ENCODE data around the gene TPTE. TPM values are rescaled to one million over a fixed set of nuclear protein-coding genes. Genes with fewer than 3 reads are reported as not detected.
"Not testable (repeated sequence)": the region's sequence is repeated elsewhere in the genome, so short reads cannot be mapped to it uniquely, and the experiment has no call there.

Gene TPTE
- total and polyA plus RNA-seq, 9 of the 15 experiments (the other 6 are each of a cell fraction or from before 2014, with no cell fraction given): 0.59 to 4.4 (median 2.4) TPM

GRCh38 chr21:10627316-10627863 is 106.0 kb downstream of the TPTE start:
- ChIA-PET POLR2A (no interaction called here), CTCF (ENCODE audit: low intra/inter-chr PET ratio) (no interaction called here)
- H3K27me3 ChIP-seq (ENCODE audit: control insufficient read depth in 2 of 2, insufficient read depth in 2 of 2, low read length in 2 of 2): peaks cover 0 to 3% of the 10 kb centered on the region in 2 experiments; a peak in 1 of 5 replicates
- no peak overlapping the region for H3K4me3 ChIP-seq
- no peaks in the 10 kb centered on the region for H3K9me1 ChIP-seq (ENCODE audit: control insufficient read depth, insufficient read depth, low read length)
- intact Hi-C loops (cut with micrococcal nuclease) (no loop called here), in situ Hi-C loops (cut with MboI) (no loop called here)
- no peak for TF ChIP-seq MCM3 (IDR thresholded peaks at IDR 0.05)
- TF ChIP-seq RBM14 (IDR thresholded peaks at IDR 0.05; ENCODE audit: borderline replicate concordance, insufficient read depth, low read depth, low read length): 0 out of 2 replicates have a peak, but pooled peaks have one; percentile 63
- TF ChIP-seq MITF (IDR thresholded peaks at IDR 0.05): no peak
- no peaks in the 10 kb centered on the region for H3K9me3 ChIP-seq (replicated peaks; ENCODE audit: control insufficient read depth, insufficient read depth, low read depth, low read length)
- no peaks in the 10 kb centered on the region for H4K20me1 ChIP-seq (replicated peaks; ENCODE audit: control insufficient read depth, insufficient read depth, low read length)
- no peak overlapping the region for H3K9ac ChIP-seq (ENCODE audit: insufficient read depth in 1 of 2, low read depth in 2 of 2, low read length in 2 of 2)
- WGBS (ENCODE audit: insufficient coverage, low coverage, missing lambda C conversion rate): 3% methylated on average over 47 of the region's 47 CpGs
- FAIRE-seq (no peak), DNase-seq (ENCODE audit: extremely low read depth in 1 of 4, low spot score in 3 of 4) (no peak), ATAC-seq (no peak)
- H3K36me3 ChIP-seq (ENCODE audit: control insufficient read depth, insufficient read depth, low read length): no peaks in the 10 kb centered on the region
- no peak overlapping the region for H3K27ac ChIP-seq (ENCODE audit: extremely low read depth, low read depth, low read length)
- H2AFZ ChIP-seq (ENCODE audit: low read depth, low read length): no peak overlapping the region
- no TSS peak for BruUV-seq (replicated peaks)
- no peaks in the 10 kb centered on the region for H3K79me2 ChIP-seq (ENCODE audit: control insufficient read depth, insufficient read depth, low read length)
- no peak overlapping the region for H3K4me2 ChIP-seq (ENCODE audit: insufficient read depth, low read length)
- H3K4me1 ChIP-seq (replicated peaks in 1 of 2; ENCODE audit: control insufficient read depth in 2 of 2, insufficient read depth in 2 of 2, low read length in 2 of 2): peaks cover 0 to 5% of the 10 kb centered on the region in 2 experiments; a peak in 2 of 5 replicates

GRCh38 chr21:10629239-10629638 is 107.9 kb downstream of the TPTE start:
- intact Hi-C loops (cut with micrococcal nuclease): not testable (repeated sequence)

GRCh38 chr21:10630829-10631228 is 109.4 kb downstream of the TPTE start:
- in situ Hi-C loops (cut with MboI): loop anchor here (10.0 kb wide), 1 partner anchor 114 kb away; no protein-coding TSS in a partner anchor

More at GRCh38 chr21:10629239-10629638, 107.9 kb downstream of the TPTE start:
- H3K27ac ChIP-seq (ENCODE audit: extremely low read depth, low read depth, low read length); H2AFZ ChIP-seq (ENCODE audit: low read depth, low read length); H3K9ac ChIP-seq (ENCODE audit: insufficient read depth in 1 of 2, low read depth in 2 of 2, low read length in 2 of 2); H3K27me3 ChIP-seq (ENCODE audit: control insufficient read depth in 2 of 2, insufficient read depth in 2 of 2, low read length in 2 of 2); H3K4me2 ChIP-seq (ENCODE audit: insufficient read depth, low read length); H3K4me3 ChIP-seq; DNase-seq (ENCODE audit: extremely low read depth in 1 of 4, low spot score in 3 of 4); H3K36me3 ChIP-seq (ENCODE audit: control insufficient read depth, insufficient read depth, low read length); H3K9me3 ChIP-seq (replicated peaks; ENCODE audit: control insufficient read depth, insufficient read depth, low read depth, low read length); H4K20me1 ChIP-seq (replicated peaks; ENCODE audit: control insufficient read depth, insufficient read depth, low read length); H3K4me1 ChIP-seq (replicated peaks in 1 of 2; ENCODE audit: control insufficient read depth in 2 of 2, insufficient read depth in 2 of 2, low read length in 2 of 2); POLR2A ChIA-PET; FAIRE-seq; H3K79me2 ChIP-seq (ENCODE audit: control insufficient read depth, insufficient read depth, low read length); BruUV-seq (replicated peaks); ATAC-seq; H3K9me1 ChIP-seq (ENCODE audit: control insufficient read depth, insufficient read depth, low read length); in situ Hi-C loops (cut with MboI); CTCF ChIA-PET (ENCODE audit: low intra/inter-chr PET ratio): not testable (repeated sequence)
- WGBS (ENCODE audit: insufficient coverage, low coverage, missing lambda C conversion rate): 0% methylated on average over 3 of the region's 3 CpGs

More at GRCh38 chr21:10630829-10631228, 109.4 kb downstream of the TPTE start:
- H3K4me1 ChIP-seq (replicated peaks in 1 of 2; ENCODE audit: control insufficient read depth in 2 of 2, insufficient read depth in 2 of 2, low read length in 2 of 2); H4K20me1 ChIP-seq (replicated peaks; ENCODE audit: control insufficient read depth, insufficient read depth, low read length); H3K36me3 ChIP-seq (ENCODE audit: control insufficient read depth, insufficient read depth, low read length); H3K79me2 ChIP-seq (ENCODE audit: control insufficient read depth, insufficient read depth, low read length); H3K9ac ChIP-seq (ENCODE audit: insufficient read depth in 1 of 2, low read depth in 2 of 2, low read length in 2 of 2); H2AFZ ChIP-seq (ENCODE audit: low read depth, low read length); ATAC-seq; H3K4me3 ChIP-seq; H3K9me1 ChIP-seq (ENCODE audit: control insufficient read depth, insufficient read depth, low read length); FAIRE-seq; H3K4me2 ChIP-seq (ENCODE audit: insufficient read depth, low read length); H3K9me3 ChIP-seq (replicated peaks; ENCODE audit: control insufficient read depth, insufficient read depth, low read depth, low read length); H3K27ac ChIP-seq (ENCODE audit: extremely low read depth, low read depth, low read length); POLR2A ChIA-PET; DNase-seq (ENCODE audit: extremely low read depth in 1 of 4, low spot score in 3 of 4); BruUV-seq (replicated peaks); CTCF ChIA-PET (ENCODE audit: low intra/inter-chr PET ratio); intact Hi-C loops (cut with micrococcal nuclease); H3K27me3 ChIP-seq (ENCODE audit: control insufficient read depth in 2 of 2, insufficient read depth in 2 of 2, low read length in 2 of 2): not testable (repeated sequence)
- WGBS (ENCODE audit: insufficient coverage, low coverage, missing lambda C conversion rate): 2% methylated on average over 6 of the region's 6 CpGs

All from K562 (cell line).